HG03460 (cell line): ENCODE data around the gene SH3RF3.

Experiments
- ATAC-seq: cut with Tn5 transposase; IDR thresholded peaks from one replicate; pipeline ENCODE4 v1.9.1; 2021; ENCODE audit not compliant: unreplicated experiment

The SH3RF3 gene

DNA sequence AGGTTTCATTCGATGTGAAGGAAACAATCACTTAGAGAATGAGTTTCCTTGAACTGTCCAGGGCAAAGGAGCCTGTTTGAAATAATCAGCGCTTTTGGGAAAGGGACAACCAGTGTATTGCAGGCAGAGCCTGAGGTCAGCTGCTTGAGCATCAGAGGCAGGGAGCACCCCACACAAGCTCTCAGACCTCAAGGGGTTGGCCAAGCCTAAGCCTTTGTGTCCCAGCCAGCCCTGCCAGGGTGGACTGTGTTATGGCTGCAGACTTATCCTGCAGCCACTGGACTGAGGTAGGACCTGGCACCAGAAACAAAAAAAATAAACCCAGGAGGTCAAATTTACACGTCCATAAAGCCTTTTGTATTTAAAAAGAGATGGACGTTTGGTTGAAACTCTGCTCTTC, 256.5 kb downstream of the SH3RF3 start:
- ATAC-seq, result no peak

DNA sequence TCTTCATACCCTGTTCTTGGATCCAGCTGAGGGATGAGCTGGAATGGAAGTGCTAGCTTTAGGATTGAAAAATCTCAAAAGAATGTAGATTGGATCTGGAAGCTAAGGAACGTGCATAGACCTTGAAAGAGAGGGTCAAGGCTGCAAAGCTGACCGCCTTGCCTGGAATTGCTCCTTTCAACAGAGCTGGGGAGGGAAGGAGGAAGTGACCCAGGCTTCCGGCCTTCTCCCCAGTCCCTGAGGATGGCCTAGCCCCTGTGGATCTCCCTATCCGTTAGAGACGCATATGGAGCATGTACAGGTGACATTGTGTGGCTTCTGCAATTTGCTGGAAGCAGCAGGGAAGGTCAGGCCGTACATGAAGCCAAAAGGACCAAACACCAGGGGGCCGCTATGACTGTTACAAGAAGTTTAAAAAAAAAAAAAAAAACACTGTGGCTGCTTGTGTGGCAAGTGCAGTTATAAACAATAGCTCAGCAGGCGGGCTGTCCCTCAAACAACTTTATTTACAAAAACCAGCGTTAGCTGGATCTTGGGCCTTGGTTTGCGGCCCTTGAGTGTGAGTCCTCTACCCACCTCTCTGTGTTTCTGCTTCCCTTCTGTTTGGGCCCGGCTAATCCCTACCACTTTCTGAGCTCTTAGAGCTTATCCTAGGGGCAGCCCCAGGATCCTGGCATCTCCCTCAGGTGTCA, 257.1 kb downstream of the SH3RF3 start:
- ATAC-seq, result no peak

DNA sequence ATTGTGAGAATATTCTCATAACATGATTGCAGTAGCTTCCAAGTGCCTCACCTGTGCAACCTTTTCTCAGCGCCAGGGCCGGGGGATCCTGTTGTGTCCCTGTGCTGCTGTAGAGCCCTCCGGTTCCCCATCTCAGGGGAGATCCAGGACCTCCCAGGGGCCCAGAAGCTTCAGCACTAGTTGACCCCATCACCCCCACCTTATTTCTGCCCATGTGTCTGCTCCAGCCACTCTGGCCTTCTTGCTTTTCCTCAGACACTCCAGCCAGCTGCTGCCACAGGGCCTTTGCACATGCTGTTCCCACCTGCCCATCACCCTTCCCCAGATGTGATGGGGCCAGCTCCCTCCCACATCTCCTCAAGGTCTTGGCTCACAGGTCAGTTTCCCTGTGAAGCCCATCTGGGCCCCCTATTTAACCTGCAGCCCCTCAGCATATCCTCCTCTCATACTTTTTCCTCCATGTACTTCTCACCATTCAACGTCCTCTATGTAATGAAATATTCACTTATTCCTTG, 258.3 kb downstream of the SH3RF3 start:
- no peak for ATAC-seq

DNA sequence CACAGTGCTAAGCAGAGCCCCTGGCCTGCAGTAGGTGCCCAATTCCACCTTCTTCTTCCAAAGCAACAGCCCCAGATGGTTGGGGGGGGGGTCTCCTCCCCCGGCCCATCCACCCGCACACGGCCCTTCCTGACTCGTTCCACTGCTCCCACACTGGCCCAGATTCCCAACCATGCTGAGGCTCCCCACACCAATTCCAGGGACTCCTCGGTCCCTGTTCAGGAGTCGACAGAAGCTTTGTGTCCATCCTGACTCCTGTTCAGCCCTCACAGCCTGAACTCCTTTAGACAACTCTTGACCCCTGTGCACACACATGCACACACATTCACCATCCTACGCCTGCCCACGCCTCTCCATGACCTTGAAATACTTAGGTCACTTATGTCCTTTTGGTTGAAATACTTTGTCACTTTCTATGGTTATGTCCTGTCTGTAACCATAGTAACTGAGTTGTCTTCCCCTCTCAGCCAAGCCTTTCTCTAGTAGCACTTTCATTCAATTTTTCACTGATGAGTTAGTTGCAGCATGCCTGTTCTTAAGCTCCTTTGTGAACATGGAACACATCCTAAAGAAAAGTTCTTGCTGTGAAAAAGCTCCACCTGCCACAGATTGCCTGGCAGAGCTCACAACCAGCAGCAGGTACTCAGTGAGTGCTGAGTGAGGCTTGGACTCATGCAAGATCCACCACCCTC, 258.9 kb downstream of the SH3RF3 start:
- no peak for ATAC-seq

DNA sequence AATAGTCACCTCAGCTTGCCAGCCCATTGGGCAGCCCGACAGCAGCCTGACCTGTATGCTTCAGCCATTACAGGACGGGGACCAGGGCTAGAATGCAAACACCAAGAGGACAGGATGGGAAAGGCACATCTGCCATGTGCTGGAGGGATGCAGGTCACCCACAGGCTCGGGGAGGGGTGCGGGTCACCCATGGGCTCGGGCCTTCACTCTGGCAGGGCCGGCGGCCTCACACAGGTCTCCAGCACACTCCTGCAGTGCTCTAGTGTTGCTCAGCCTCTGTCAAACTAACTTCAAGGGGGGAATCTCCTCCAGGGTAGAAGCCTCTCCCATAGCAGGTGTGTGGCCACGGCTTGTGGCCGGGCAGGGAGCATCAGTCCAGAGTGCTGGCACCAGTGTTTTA, 262.2 kb downstream of the SH3RF3 start:
- no peak for ATAC-seq

DNA sequence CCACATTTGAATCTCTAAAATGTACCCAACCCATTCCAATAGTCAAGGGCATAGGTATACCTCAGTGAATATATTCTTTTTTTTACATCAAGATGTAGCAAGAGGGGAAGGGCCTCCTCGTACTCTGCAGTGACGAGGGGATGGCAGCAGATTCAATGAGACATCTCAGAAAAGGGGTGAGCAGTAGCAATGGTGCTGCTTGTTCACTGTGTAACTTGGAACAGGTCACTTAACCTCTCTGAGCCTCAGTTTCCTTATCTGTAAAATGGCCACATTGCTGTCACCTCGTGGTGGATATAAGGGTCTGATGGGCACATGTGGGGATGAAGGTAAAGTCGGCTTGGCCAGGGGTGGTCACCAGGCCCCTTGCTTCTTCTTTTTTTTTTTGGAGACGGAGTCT, 263.1 kb downstream of the SH3RF3 start:
- ATAC-seq, result no peak

DNA sequence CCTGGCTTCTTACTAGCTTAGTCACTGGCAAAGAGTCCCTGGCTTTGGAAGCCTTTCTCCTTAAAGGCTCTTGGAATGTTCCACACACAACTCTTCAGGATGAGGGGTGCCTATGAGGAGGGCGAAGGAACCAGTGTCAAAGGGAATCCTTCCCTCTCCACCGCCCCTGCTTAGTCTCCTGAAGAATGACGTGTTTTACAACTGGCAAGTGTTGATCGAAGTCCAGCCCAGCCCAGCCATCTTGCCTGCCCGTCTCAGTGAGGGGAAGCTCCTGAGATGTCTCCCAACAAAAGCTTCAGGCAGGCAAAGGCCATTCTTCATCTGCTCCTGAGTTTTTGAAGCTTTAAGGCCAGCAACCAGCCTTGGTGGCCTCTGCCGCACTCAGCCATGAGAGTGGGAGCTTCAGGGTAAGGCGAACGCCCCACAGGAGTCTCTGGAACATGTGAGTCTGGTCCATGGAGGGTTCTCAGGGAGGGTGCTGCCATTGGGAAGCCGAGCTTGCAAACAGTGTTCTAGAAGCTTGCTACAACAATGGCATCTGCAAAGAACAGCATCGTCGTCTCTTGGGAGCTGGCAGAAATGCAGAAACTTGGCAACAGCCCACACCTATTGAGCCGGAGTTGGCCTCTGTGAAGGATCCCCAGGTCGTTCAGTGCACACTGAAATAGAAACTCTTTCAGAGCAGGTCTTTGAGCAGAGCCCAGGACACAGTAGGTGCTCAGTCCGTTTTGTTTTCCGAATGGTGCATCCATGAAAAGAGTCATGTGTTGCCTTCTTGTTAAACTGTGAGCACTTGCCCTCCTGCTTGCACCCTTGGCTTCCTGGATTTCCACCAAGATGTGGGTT, 264.0 kb downstream of the SH3RF3 start:
- no peak for ATAC-seq

DNA sequence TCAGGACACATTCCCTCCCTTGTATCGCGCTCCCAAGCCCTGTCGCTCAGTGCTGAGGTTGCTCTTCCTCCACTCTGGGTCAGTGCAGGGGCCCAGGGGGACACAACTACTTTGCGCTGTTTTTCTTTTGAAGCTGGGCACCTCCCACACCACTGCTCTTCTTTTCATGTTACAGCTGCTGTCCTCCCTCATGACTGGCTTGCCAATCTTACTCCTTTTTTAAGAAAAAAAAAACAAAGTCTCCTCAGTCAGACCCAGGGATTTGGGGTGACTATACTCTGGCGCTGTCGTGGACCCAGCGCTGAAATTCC, 264.6 kb downstream of the SH3RF3 start:
- ATAC-seq, result no peak

DNA sequence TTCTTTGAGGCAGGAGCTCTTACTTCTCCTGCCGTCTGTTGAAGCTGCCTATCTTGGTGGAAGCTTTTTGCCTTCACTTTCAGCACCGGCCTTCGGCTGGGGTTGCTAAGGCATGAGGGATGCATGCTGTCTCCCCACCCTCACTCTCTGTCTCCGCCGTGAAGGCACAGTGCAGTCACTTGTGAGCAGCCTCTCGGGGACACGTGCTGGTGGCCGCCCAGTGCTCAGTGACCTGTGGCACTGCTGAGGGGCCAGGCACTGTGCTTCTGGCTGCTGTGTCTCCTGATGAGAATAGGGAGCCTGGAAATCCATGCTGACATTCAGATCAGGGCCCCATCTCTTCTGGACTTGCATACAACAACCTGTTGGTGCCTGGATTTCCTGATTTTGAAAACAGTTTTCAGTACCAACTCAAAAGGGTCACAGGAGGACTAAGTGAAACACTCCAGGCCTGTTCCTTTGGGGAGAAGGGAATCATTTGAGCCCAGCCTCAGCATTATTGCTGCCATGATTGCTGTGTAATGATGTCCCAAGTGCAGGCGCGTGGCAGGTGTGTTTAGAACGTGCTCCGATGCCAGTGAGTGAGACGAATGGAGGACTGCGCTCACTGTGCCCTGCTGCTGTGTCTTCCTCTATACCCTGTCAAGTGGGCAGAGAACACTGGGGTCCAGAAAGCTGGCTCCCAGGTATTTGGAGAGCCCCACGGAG, 266.6 kb downstream of the SH3RF3 start:
- ATAC-seq, result no peak

DNA sequence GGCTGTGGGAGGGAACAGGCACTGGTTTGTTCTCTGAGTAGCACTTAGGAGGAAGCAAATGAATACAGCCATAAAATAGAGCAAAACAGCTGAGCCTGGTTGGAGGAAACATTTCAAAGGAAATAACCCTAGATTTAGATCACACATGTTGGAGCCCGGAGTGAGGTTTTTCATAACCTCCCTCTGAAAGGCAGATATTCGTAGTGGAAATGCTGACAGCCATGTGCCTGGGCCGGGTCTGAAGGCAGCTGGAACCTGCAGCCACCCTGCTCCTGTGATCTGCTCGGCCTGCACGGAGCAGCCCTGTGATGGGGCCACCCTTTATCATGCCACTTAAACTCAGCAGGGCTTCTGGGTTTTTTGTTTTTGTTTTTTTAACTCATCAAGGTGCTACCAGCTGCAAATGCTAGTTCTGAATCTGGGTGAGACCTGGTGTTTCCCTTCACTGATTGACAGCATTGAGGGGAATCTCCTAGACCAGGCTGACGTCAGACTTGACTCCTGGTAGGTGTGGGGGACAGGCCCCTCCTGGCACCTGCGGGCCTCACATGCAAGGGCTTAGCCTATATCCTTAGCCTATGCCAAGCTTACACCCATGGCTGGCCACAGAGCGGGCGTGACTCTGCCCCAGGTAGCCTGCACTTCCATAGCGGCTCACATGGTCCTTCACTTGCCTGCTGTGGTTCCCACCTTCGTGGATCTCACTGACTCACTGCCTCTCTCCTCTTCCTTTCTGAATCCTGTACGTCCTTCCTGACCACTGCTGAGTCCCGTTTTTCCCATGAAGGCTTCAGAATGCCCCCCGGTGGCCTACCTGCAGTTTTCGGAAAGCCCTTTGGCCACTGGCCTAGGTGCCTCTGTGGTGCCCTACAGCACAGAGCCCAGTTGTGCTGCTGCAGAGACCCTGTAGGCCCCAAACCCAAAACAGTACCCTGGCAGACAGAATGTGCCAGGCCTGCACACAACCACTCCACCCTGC, 267.5 kb downstream of the SH3RF3 start:
- ATAC-seq, result peak; percentile 56

DNA sequence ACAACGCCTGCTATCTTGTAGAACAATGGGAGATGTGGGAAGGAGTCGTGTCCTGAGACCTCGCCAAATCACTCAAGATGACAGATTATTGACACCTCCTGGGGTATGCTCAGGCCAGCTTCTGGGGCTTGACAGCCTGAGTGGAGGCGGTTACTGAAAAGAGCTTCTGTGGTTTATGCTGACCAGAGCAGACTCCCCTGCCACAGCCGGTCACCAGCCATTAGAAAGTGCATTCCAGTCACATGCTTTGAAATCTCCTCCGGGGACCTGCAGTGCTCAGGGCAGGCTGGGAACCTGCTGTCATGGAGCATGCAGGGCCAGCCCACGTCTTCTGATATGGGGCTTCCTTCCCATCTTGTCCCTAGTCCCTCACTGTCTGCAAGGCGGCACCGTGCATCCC, 268.9 kb downstream of the SH3RF3 start:
- no peak for ATAC-seq

DNA sequence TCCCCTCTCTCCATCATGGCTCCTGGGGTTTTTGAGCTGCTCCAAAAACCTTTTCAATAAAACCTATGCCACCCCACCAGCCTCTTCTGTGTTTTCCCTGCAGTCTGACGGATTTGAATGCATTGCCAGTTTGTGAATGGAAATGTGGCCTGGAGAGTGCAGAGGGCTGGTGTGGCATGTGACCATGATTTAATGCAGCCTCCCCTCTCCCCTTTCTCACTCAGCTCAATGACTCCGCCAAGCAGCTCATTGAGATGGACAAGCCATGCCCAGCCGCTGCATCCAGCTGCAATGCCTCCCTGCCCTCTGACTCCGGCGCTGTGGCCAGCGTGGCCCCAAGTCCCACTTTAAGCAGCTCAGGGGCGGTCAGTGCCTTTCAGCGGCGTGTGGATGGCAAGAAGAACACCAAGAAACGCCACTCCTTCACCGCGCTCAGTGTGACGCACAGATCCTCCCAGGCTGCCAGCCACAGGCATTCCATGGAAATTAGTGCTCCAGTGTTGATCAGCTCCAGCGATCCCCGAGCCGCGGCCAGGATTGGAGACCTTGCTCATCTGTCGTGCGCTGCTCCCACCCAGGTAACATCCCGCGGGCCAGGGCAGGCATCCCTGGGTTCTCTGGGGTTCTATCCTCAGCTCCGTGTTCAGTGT, 269.5 kb downstream of the SH3RF3 start:
- ATAC-seq, result no peak

DNA sequence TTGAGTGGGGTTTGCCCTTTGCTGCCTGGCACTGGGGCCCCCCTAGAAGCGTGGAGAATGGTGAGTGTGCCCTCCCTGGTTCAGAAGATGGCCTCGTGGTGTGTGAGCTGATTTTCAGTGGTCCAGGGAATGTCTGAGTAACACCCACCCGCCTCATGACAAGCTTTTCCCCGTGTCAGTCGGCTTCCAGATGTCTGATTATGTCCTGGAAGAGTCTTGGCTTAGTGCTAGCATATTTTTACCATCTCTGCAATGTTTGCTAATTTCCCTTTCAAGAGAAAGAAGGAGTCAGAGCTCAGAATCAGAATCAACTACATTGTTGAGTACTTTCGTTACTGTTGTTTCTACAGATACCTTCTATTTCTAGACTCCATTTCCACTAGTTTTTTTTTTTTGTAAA, 270.1 kb downstream of the SH3RF3 start:
- no peak for ATAC-seq

DNA sequence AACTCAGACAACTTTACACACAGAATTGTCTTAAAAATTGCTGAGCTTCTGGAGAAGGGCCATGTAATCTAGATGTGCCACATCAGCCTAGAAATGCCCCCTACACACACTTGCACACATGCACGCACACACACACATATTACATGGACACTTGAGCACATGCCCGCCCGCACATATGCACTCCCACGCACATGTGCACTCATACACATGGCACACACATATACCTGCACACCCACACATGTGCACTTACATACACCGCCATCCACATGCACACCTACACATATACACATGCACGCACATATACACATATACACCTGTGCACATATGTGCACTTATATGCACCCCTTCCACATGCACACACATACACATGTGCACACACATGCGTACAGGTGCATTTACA, 271.1 kb downstream of the SH3RF3 start:
- no peak for ATAC-seq

DNA sequence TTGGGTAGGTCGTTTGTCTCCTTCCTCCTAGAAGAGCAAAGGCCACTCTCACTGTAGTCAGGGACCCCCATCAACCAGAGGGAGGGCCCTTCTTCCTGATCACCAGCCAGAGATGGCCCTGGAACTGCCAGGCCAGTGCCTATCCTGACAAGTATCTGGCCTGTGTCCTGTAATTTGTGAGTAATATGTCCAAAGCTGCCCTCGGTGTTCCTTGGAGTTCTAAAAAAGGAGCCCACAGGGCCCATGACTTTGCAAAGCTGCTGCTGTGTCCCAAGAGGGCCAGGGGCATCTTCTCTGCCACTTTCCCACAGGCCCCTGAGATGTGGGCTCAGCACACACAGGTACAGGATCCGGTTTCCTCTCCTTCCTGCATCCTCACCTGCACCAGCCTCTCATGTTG, 272.4 kb downstream of the SH3RF3 start:
- ATAC-seq, result no peak

DNA sequence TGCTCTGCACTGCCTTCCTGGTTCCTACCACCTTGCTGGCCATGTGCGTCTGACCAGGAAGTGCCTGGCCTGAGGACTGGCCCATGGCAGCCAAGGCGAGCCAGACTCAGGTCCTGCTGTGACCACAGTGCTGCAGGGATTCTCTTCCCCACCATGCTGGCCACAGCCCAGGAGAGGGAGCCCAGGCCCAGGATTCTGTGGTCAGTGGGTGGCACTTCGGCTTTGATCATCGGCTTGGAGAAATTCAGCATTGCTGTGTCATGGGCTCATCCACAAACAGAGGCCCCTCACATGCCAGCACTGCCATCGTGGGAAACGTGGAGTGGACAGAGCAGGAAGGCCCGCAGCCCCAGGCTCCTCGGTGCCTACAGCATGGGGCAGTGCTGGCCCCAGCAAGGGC, 273.2 kb downstream of the SH3RF3 start:
- no peak for ATAC-seq

DNA sequence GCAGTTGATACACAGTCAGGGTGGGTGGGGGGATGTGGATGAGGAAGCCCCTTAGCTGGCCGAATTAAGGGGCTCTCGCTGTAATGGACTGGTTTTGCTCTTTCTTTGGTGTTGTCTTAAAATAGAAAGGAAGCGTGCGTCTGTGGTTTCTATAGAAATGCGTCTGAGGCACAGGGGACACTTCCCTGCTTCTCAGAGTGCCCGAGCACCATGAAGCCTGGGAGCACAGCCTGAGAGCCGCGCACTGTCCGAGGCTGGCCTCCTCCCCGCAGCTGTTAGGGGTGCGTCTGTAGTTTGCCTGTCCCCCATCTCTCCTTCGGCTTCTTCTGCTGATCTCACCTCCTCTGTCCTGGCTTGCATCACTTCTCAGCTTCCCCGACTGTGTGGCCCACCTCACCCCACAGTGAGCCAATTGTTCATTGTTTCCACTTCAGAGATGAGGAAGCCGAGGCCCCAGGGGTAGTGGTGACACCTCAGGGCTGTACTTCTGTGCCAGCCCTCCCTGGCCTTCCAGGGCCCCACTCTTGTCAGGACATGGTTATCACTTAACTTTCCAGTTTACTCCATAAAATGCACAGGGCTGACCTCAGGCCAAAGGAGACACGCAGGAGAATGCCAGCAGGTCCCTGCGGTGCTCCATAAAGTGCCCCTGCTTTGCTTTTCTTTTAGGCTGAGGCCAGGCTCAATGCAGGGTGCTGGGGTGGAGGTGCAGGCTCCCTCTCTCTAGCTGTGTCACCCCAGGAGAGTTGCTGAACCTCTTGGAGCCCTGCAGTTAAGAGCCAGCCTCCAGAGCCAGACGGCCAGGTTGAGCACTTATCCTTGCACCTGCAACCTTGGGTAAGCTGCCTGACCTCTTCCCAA, 274.2 kb downstream of the SH3RF3 start:
- ATAC-seq, result no peak

DNA sequence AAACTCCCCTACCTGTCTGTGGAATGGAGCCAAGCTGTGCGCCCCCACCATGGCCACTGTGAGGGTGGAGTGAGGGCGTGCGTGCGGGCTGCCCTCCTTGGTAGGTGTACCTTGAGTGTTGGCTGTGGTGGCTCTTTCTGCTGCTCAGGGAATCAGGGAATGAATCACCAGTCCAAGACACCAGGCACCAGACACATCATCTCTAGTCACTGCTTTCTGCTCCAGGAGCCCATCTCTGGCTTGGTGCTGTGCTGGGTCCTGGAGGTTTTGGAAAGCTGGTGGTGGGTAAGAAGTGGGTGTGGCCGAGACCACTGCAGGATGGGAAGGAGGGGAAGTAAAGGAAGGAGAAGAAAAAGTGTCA, 274.8 kb downstream of the SH3RF3 start:
- ATAC-seq, result no peak

DNA sequence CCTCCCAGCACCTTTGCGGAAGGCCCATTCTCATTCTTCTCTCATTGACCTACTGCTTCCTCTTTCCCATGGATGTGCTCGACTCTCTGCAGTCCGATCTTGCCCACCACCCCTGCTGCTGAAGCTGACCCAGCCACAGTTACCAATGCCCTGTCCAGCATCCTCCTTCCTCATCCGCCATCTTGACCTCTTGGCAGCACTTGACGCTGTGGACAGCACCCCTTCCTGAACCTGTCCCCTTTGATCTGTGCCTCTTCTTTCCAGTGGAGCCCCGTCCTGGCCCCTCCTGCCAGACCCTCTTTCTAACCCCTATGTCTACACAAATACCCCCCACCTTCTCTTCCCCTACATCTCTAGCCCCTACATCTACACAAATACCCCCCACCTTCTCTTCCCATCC, 275.7 kb downstream of the SH3RF3 start:
- no peak for ATAC-seq
